Subcutaneous adipose tissue (tissue), 4 donors: ENCODE data around the gene HIVEP3. TPM values are rescaled to one million over a fixed set of nuclear protein-coding genes. Genes with fewer than 3 reads are reported as not detected.

Experiments used
- CTCF ChIP-seq: fragments of 450-650 bp; IDR thresholded peaks from one replicate; pipeline ENCODE4 v1.5.1; 2016; ENCODE audit warnings: low read depth, mild to moderate bottlenecking, control low read depth, antibody characterized with exemption, moderate library complexity
- total RNA-seq, 4 donors: library from RNA; depleted of rRNA; stranded (reverse); fragments of >200 nt; gene quantifications; one replicate each; pipeline ENCODE4 v1.1.0, GENCODE V29; 2016

HIVEP3 gene
- total RNA-seq, 4 donors from 2014 or later = 2.4 to 9.6 (median 5.0) TPM

DNA sequence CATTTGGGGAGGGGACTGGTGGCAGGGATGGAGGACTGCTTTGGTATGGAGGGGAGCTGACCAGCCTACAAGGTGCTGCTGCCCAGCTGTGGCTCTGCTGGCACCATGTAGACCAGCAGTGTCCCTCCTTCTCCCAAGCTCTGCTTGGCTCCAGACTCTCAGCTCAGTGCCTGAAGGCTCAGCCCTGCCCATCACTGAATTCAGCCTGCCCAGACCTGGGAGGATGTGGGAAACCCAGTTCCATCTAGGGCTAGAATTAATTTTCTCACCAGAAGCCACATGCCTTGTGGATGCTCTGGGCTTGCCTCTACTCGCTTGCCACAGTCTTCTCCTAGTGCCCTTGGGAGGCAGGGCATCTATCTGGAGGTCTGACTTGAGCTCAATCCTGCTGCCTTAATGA lies 239.2 kb downstream of the HIVEP3 start:
- no peak for TF ChIP-seq CTCF

DNA sequence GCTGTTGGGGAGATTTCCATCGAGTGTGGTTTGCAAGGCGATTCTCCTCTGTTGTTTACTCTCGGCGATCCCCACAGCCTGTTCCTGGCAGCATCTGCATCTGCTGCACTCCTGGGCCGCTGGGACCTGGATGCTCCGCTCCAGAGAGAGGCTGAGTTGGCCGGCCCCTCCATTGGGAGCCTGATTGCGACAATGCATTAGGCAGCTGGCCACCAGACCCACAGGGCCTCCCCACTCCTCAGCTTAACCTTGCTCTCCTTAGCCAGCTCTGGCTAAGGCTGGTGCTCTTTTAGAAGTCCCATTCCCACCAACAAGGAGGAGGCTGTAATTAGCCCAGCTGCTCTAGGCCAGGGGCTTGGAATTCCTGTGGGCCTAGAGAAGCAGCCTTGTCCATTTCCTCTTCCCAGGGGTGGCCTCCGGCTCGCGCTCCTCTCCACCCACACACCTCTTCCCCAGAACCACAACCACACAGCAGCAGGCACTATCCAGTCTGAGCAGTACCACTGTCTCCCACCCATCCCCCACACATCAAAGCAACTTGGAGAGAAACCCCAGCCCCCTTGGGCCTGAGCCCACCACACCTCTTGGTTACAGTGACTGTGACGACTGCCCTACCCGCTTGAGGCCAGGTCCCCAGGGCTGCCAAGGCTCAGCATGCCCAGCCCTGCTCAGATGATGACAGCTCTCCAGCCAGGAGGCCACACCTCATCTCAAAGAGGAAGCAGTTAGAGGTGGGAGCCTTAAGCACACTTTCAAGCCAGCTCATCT lies 240.4 kb downstream of the HIVEP3 start:
- TF ChIP-seq CTCF = no peak

GRCh38 chr1:41677620-41678019 lies 241.1 kb downstream of the HIVEP3 start:
- no peak for TF ChIP-seq CTCF

DNA sequence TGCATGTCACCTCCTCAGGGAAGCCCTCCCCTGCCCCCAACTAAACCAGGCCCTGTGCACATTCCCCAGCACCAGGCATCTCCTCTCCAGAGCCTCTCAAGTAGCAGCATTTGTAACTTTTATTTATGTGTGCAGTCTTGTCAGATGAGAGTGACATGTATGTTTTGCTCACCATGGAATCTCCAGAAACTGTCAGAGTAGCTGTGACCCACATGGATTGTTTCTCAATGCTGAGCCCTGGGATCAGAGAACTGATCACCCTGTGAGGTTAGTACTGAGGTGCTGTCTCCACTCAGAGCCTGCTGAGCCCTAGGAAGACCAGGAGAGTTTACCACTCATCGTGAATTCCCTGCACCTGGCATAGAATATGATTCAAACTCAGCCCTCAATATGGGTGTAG lies 243.3 kb downstream of the HIVEP3 start:
- TF ChIP-seq CTCF = no peak

DNA sequence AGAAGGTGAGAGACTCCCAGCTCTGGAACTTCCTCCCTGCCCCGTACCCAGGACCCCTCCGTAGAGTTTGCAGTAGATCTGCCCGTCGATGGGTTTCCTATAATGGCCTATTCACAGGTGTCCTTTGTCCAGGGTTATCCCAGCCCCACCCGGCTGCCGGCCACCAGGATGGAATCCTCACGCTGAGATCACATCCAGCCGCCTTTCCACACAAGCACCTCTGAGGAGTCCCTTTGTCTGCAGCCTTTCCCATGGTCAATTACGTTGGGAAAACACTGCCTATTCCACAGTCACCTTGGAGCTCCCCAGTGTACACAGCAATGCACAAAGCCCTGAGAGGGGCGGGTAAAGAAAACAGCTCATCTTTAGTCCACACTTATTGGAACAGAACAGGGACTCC lies 244.2 kb downstream of the HIVEP3 start:
- TF ChIP-seq CTCF = no peak

DNA sequence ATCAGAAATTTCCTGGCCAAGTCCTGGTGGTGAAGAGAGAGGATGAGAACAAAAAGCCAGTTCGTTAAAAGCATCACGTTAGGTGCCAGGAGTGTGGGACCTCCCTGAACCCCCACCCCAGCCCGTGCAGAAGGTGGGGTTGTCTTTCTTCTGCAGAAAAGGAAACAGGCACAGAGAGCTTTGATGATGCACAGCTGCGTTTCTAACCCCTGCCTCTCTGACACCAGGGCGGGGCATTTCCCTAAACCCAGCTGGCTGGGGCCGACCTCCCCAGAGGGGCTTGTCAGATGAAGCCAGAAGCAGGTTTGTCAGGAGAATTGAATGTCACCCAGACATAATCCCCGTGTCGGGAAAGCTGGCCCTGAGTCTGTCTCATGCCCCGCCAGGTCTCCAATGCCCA lies 244.9 kb downstream of the HIVEP3 start:
- TF ChIP-seq CTCF = no peak

DNA sequence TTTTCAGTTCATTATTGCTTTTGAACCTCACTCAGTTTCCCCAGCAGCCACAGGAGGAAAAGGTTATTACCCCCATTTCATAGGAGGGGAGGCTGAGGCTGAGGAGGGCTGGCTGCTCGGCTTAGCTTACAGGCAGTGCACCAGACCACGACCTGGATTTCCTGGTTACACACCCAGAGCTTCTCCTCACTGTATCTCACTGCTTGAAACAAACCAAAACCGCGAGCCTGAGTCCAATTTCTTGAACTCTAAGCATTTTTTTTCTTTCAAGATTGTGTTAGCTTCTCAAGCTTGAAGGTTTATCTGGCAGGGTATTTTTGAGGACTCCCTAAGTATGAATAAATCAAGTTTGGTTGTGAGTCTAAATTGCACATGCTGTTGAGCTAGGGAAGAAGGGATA lies 245.3 kb downstream of the HIVEP3 start:
- no peak for TF ChIP-seq CTCF
